GM13976 (cell line): ENCODE data around the gene LRMDA.
"Not testable (repeated sequence)": the region's sequence is repeated elsewhere in the genome, so short reads cannot be mapped to it uniquely, and the experiment has no call there.

Source experiments
- DNase-seq: peaks from one replicate; pipeline ENCODE4 v3.0.0; 2012; ENCODE audit warnings: low spot score
- CTCF ChIP-seq: IDR thresholded peaks from 2 replicates; pipeline ENCODE4 v1.5.1; 2012; ENCODE audit warnings: borderline replicate concordance, mild to moderate bottlenecking; ENCODE audit not compliant: insufficient read depth; ENCODE audit errors: extremely low read depth, missing control alignments, control extremely low read depth
- in situ Hi-C: fragments of 300-500 bp; cut with MboI; formaldehyde crosslinking; loops from one replicate; pipeline ENCODE4 v1.12.0; 2022; ENCODE audit warnings: low sequenced_read_pairs, mixed read lengths, inconsistent platforms; ENCODE audit not compliant: unreplicated experiment

Gene LRMDA

DNA sequence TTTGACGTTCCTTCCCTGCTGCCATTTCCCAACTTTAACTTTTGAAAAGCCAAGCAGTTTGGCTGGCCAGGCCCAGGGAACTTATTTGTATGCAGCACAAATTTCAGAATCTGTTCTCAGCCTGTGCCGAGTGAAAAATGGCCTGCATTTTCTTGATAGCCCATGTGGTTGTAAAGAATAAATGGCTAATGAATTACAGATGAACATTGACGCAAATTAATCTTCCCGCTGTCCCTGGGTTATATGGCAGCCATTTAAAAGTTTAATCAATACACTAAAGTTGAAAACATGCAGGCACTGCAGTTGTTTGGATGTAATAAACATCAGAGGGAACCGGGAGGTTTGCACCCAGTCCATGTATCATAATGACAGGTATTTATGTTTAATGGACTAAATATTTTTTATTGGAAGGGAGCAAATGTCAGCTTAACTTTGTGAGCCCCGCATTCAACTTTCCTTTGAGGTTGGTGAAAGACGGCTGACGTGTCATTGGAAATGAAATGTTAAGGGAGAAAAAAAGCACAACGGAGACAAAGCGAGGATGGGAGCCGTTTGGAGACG lies 1092.4 kb downstream of the LRMDA start:
- no peak for TF ChIP-seq CTCF
- in situ Hi-C loops: no loop called here

DNA sequence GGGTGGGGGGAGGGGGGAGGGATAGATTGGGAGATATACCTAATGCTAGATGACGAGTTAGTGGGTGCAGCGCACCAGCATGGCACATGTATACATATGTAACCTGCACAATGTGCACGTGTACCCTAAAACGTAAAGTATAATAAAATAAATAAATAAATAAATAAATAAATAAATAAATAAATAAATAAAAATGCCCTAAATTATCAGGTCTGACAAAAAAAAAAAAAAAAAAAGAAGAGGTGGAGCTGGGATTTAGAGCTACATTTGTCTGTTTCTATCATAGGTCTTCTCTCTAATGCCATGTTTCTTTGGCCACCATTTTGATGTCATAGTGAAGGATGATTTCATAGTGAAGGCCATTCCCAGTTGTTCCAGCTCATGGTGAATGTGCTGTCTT lies 1095.4 kb downstream of the LRMDA start:
- not testable (repeated sequence) for DNase-seq

More for the DNA sequence above, 1092.4 kb downstream of the LRMDA start:
- DNase-seq: no peak

DNA sequence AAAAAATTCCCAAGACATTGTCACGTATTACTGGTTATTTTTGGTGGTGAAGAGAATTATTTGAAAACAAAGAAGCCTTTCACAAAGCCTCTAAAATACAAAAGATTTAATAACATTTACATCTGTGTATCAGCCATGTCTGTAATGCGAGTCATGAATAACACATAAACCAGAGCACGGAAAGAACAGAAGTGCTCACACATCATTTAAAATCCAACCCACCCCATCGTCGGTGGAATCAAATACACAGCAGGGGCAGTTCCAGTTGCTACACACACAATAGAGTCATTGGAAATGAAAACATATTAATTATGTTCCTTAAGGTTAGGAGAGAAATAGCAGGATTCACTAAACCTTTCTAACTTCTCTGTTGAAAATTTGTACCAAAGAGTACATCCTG lies 1108.9 kb downstream of the LRMDA start:
- in situ Hi-C loops: no loop called here
- no peak for TF ChIP-seq CTCF
- DNase-seq: no peak

More for the DNA sequence above, 1095.4 kb downstream of the LRMDA start:
- in situ Hi-C loops: not testable (repeated sequence)

GRCh38 chr10:76540786-76541185 lies 1109.4 kb downstream of the LRMDA start:
- TF ChIP-seq CTCF: no peak
- in situ Hi-C loops: no loop called here
- DNase-seq: no peak

GRCh38 chr10:76541852-76542251 lies 1110.4 kb downstream of the LRMDA start:
- DNase-seq: no peak
- in situ Hi-C loops: no loop called here
- TF ChIP-seq CTCF: no peak

DNA sequence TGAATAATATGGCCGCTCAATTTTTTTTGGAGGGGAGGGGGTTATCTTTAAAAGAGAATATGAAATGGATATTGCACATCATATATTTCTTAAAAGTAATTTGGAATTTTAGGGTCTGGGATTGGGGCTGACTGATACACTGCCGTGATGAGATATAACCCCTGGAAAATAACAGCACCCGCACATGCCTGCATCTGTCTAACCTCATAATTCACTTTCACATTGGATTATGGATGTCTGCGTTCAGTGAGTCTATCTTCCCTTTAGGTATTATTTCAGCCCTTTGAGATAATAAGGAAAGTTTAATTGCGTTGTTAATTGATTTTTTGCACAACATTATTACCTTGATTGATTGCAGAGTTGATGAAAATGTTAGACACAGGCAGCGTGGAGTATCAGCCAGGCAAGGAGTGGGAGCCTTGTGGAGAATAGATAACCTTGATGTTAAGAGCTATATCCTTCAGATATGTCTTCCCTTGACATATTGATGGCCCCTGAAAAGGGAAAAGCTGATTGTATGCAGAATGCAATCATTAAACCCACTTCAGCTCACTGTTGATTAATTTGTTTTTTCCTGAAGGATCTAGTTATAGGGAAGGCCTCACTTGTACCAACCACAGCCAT lies 1111.0 kb downstream of the LRMDA start:
- TF ChIP-seq CTCF: no peak
- no peak for DNase-seq
- in situ Hi-C loops: no loop called here

DNA sequence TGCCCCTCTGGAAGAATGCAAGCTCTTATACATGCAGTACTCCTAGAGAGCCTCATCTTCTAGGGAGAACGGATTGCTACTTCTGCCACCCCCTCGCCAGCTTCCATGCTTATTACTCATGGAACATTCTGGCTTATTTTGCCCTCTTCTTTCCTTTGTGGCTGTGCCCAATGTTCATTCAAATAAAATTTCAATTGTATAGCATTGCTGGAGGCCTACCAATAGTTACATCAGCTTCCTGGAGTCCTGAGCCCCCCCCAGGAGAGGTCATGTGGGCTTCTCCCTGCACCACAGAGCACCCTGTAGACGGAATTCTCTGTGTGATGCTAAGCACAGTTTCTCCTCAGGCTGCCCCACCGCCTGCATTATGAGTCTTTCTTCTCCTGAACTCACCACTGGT lies 1112.2 kb downstream of the LRMDA start:
- DNase-seq: no peak
- in situ Hi-C loops: no loop called here
- TF ChIP-seq CTCF: no peak
